ENCODE measurements around the gene FNDC7.

DNA sequence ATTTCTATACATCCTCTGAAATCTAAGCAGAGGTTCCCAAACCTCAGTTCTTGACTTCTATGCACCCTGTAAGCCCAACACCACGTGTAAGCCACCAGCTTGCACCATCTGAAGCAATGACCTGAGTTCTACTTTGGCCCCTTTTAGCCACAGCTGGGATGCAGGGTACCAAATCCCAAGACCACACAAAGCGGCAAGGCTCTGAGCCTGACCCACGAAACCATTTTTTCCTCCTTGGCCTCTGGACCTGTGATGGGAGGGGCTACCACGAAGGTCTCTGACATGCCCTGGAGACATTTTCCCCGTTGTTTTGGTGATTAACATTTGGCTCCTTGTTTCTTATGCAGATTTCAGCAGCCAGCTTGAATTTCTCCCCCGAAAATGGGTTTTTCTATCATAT lies 72.6 kb downstream of the FNDC7 start:
- TF ChIP-seq CTCF (IDR thresholded peaks at IDR 0.05) (no peak), POLR2A (IDR thresholded peaks at IDR 0.05) (no peak)

Data from body of pancreas (tissue), 4 donors.